Measurements from ENCODE around the gene RHOC. TPM values are rescaled to one million over a fixed set of nuclear protein-coding genes. Genes with fewer than 3 reads are reported as not detected.

RHOC gene
- total RNA-seq, 2 experiments from 2014 or later, result 34.2 to 34.7 TPM

GRCh38 chr1:112674986-112675727 is 31.8 kb downstream of the RHOC start:
- DNase-seq, result peak; percentile 58
- Mint-ChIP-seq H3K9me3 (no peaks in the 10 kb centered on the region), H3K4me1 (ENCODE audit: low read depth) (peaks cover 52% of the 10 kb centered on the region), H3K36me3 (ENCODE audit: low read depth) (peaks cover 45% of the 10 kb centered on the region), H3K27ac (peak overlapping the region; percentile 97), H3K4me3 (peak overlapping the region; percentile 95), H3K27me3 (no peaks in the 10 kb centered on the region)
- intact Hi-C loops (cut with micrococcal nuclease), result loop anchor here (5.0 kb wide), 2 partner anchors 32 to 53 kb away; partner anchors contain the start of gene RHOC
- no peak for TF ChIP-seq CTCF (IDR thresholded peaks at IDR 0.05)
- ATAC-seq, result peak; percentile 41
- ChIA-PET POLR2A (interaction anchor here (0.6 to 5.0 kb wide), 22 partner anchors 9 to 420 kb away, joined by 3 to 59 read pairs (median 5); partner anchors contain the start of genes CAPZA1, PPM1J and ST7L), CTCF (interaction anchor here (0.6 to 4.3 kb wide), 15 partner anchors 18 to 284 kb away, joined by 3 to 19 read pairs (median 3); partner anchors contain the start of gene PPM1J)

GRCh38 chr1:112674440-112674985 is 32.4 kb downstream of the RHOC start, which contains the start of gene MOV10:
Gene MOV10 (plus strand): TSS chr1:112674659. CDS start chr1:112674913, 254 bp downstream.
- Mint-ChIP-seq H3K4me3 (peak within 1 kb of the TSS; percentile 95), H3K9me3 (no peaks in the 10 kb centered on the region), H3K36me3 (ENCODE audit: low read depth) (peaks cover 47% of the 10 kb centered on the region), H3K4me1 (ENCODE audit: low read depth) (peaks cover 56% of the 10 kb centered on the region), H3K27me3 (no peaks in the 10 kb centered on the region), H3K27ac (peak within 1 kb of the TSS; percentile 97)
- intact Hi-C loops (cut with micrococcal nuclease), result loop anchor here (5.0 kb wide), 2 partner anchors 33 to 52 kb away; partner anchors contain the start of gene RHOC
- ATAC-seq (peak; percentile 80), DNase-seq (peak; percentile 75)
- TF ChIP-seq CTCF (IDR thresholded peaks at IDR 0.05), result no peak
- ChIA-PET POLR2A (interaction anchor here (0.6 to 5.0 kb wide), 21 partner anchors 11 to 421 kb away, joined by 3 to 59 read pairs (median 5); partner anchors contain the start of genes CAPZA1, PPM1J, SLC16A1 and ST7L), CTCF (interaction anchor here (0.7 to 4.3 kb wide), 12 partner anchors 18 to 283 kb away, joined by 3 to 19 read pairs (median 3); partner anchors contain the start of gene PPM1J)

GRCh38 chr1:112673592-112674439 is 33.1 kb downstream of the RHOC start:
- peak; percentile 15 for ATAC-seq
- Mint-ChIP-seq H3K9me3 (no peaks in the 10 kb centered on the region), H3K4me1 (ENCODE audit: low read depth) (peaks cover 58% of the 10 kb centered on the region), H3K27me3 (no peaks in the 10 kb centered on the region), H3K27ac (peak overlapping the region; percentile 97), H3K4me3 (peak overlapping the region; percentile 95), H3K36me3 (ENCODE audit: low read depth) (peaks cover 51% of the 10 kb centered on the region)
- peak; percentile 53 for TF ChIP-seq CTCF (IDR thresholded peaks at IDR 0.05)
- POLR2A ChIA-PET, result interaction anchor here (0.6 to 5.0 kb wide), 14 partner anchors 11 to 282 kb away, joined by 3 to 59 read pairs (median 6); partner anchors contain the start of genes CAPZA1, PPM1J, SLC16A1 and ST7L
- CTCF ChIA-PET, result interaction anchor here (0.7 to 4.3 kb wide), 17 partner anchors 9 to 283 kb away, joined by 3 to 19 read pairs (median 4); partner anchors contain the start of gene PPM1J
- DNase-seq, result peak; percentile 17
- intact Hi-C loops (cut with micrococcal nuclease), result loop anchor here (5.0 kb wide), 2 partner anchors 33 to 52 kb away; partner anchors contain the start of gene RHOC

- intact Hi-C loops (cut with micrococcal nuclease), result loop anchor here (5.0 kb wide), 2 partner anchors 34 to 51 kb away; partner anchors contain the start of gene RHOC
- Mint-ChIP-seq H3K27me3 (no peaks in the 10 kb centered on the region), H3K4me1 (ENCODE audit: low read depth) (peaks cover 58% of the 10 kb centered on the region), H3K9me3 (no peaks in the 10 kb centered on the region), H3K27ac (peak overlapping the region; percentile 50), H3K36me3 (ENCODE audit: low read depth) (peaks cover 56% of the 10 kb centered on the region), H3K4me3 (no peak overlapping the region)
- ChIA-PET CTCF (interaction anchor here (0.6 to 4.3 kb wide), 11 partner anchors 8 to 282 kb away, joined by 3 to 19 read pairs (median 4); no protein-coding TSS in a partner anchor), POLR2A (interaction anchor here (1.0 to 5.0 kb wide), 6 partner anchors 10 to 54 kb away, joined by 3 to 50 read pairs (median 12); partner anchors contain the start of genes CAPZA1 and ST7L)
- no peak for ATAC-seq
- DNase-seq, result no peak
- TF ChIP-seq CTCF (IDR thresholded peaks at IDR 0.05), result no peak
Measured at GRCh38 chr1:112672842-112673241, 34.1 kb downstream of the RHOC start.

Data from activated CD8-positive, alpha-beta T cell treated with anti-CD3 and anti-CD28 coated beads for 36 hours (primary cell).